ENCODE measurements around the gene CIB1.
"Not testable (repeated sequence)": the region's sequence is repeated elsewhere in the genome, so short reads cannot be mapped to it uniquely, and the experiment has no call there.

Gene CIB1

GRCh38 chr15:90233387-90234095 is at the start of gene CIB1:
Gene CIB1 (minus strand): TSS chr15:90233941. CDS start chr15:90233885, 56 bp downstream.
- peak; percentile 98 for DNase-seq

- not testable (repeated sequence) for DNase-seq
Observed at GRCh38 chr15:90281637-90282036, 47.9 kb upstream of the CIB1 start.

GRCh38 chr15:90280743-90281142 is 47.0 kb upstream of the CIB1 start:
- DNase-seq: not testable (repeated sequence)

- not testable (repeated sequence) for DNase-seq
Observed at GRCh38 chr15:90278467-90278866, 44.7 kb upstream of the CIB1 start.

DNA sequence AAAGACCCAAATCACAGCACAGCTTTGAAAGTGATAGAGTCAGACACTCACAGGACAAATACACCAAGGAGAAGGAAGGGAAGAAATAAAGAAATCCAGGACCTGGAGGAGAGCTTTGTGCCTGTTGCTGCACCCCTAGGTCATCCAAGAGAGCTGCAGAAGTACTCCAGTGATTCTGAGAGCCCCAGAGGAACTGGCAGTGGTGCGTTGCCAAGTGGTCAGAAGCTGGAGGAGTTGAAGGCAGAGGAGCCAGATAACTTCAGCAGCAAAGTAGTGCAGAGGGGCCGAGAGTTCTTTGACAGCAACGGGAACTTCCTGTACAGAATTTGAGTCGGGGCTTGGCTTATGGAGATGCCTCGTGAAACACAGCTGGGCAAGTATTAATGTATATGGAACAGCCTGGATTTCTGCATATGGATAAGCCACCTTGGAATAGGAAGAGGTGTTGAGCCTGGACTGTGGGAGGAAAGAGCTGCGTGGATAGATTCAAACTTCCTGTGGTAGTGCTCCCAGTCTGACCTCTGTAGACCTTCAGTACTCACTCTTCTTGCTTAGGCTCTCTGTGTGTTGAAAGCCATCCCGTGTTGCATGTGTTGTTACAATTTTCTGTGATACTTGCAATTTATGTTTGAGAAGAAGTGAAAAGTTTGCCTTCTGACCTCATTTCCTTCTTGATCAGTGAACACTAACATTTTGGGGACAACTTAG is 37.9 kb upstream of the CIB1 start:
- DNase-seq: no peak

GRCh38 chr15:90270502-90271150 is 36.9 kb upstream of the CIB1 start:
- DNase-seq: no peak

- no peak for DNase-seq
Observed at GRCh38 chr15:90268415-90268814, 34.7 kb upstream of the CIB1 start.

GRCh38 chr15:90266485-90266884 is 32.7 kb upstream of the CIB1 start:
- DNase-seq: peak; percentile 39

- DNase-seq: peak; percentile 56
Observed at GRCh38 chr15:90266061-90266431, 32.3 kb upstream of the CIB1 start.

- peak; percentile 94 for DNase-seq
Observed at GRCh38 chr15:90265271-90266060, 31.7 kb upstream of the CIB1 start, which contains the start of gene NGRN. Gene NGRN (plus strand): TSS chr15:90265672. CDS start chr15:90265713, 41 bp downstream.

DNA sequence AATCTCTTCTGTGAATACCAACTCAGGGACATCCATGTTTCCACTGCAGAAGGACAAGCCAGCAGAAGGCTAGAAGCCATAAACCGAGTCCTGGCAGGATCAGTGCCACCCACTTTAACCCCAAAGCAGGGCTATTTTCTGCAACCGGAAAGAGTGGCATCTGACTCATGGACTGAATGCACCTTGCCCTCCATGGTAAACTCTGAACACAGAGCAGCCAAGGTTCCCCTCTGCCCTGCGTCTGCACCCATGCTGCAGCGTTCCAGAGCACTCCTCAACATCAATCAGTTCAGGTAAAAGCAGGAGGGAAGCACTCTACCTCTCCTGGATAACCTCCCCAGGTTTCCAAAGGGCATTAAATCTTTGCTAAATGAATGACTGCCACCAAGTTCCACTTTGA is 30.9 kb upstream of the CIB1 start:
- peak; percentile 44 for DNase-seq

- no peak for DNase-seq
Observed at GRCh38 chr15:90262426-90262825, 28.7 kb upstream of the CIB1 start.

GRCh38 chr15:90261811-90262210 is 28.1 kb upstream of the CIB1 start:
- DNase-seq: no peak

DNA sequence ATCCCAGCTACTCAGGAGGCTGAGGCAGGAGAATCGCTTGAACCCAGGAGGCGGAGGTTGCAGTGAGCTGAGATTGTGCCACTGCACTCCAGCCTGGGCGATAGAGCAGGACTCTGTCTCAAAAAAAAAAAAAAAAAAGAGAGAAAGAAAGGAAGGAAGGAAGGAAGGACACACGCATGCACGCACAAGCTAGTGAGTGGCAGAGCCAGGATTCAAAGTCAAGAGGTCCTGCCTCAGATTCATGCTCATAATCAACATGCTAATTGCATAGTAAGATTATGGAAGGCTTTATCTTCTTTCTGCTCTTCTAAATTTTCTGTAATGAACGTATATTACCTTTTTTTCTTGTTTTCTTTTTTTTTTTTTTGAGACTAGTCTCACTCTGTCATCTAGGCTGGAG is 27.0 kb upstream of the CIB1 start:
- not testable (repeated sequence) for DNase-seq

- DNase-seq: no peak
Observed at GRCh38 chr15:90259524-90259923, 25.8 kb upstream of the CIB1 start.

DNA sequence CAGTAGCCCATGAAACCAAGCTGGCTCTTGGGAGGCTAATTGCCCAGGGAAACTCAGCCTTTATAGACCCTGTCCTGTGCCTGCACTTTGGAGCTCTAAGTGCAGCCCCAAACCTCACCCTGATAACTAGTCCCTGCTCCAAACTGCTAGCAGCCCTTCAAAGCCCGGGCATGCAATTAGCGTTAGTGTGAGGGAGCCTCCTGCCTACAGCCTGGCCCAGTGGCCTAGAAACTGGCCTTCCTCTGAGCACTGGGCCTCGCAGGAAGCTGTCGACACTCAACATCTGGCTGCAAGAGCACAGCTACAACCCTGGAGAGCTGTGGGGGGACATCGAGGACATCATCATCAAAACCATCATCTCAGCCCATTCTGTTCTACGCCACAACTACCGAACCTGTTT is 24.0 kb upstream of the CIB1 start:
- DNase-seq: no peak

DNA sequence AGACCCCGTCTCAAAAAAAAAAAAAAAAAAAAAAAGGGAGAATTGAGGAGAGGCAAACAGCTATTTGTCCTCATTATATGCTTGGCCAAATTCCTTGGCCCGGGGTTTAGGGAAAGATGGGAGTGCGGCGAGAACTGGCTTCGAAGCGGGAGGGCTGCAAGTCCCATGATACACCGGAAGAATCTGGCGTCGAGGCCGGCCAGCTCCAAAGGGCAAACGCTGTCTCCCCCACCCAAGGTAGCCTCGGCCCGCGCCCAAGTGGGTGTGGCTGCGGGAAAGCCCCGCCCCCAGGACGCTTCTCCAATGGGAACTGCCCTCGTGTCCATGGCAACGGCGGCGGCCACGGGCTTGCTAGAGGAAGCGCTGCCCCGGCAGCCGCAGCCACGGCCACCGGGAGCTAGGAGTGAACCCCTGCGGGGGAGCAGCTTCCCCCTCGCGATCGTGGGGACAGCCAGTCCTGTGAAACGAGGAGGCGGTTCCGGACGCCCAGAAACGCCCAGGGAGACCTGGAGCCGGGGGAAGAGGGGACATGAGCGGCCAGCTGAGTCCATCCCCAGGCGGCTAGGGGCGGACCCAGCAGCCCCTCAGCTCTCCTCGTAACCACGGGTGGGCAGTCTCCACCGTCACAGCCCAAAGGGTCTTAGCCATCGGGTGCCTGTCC is 15.6 kb upstream of the CIB1 start, which contains the start of gene TTLL13:
Gene TTLL13 (plus strand): TSS at position 354 of the 661 bp plus-strand sequence. CDS start 1,075 bp downstream, outside the sequence.
- DNase-seq: peak; percentile 78

- DNase-seq: no peak
Observed at GRCh38 chr15:90248789-90249202, 15.1 kb upstream of the CIB1 start.

DNA sequence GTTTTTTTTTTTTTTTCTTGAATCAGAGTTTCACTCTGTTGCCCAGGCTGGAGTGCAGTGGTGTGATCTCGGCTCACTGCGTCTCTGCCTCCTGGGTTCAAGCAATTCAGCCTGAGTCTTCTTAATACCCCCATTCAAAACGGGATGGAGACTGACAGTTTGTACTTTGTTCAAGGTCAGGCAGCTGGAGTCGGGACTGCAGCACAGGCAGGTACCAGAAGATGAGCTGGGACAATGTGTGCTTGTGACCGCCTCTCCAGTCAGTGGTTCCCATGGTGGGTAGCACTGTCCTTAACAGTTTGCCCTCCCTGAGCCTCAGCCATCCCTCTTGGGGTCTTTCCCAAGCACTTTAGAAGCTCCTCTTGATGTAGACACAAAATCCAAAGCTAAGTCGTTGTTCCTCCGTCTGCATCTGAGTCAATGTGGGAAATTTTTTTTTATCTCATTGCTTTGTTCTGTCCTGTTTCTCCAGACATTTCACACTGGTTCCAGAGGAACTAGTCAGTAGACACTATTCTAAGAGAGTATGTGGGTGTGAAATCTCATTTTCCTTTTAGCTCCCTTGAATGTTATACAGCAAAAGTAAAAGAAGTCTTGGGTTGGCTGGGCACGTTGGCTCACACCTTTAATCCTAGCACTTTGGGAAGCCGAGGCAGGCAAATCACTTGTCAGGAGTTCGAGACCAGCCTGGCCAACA is 10.3 kb upstream of the CIB1 start:
- no peak for DNase-seq

- DNase-seq: no peak
Observed at GRCh38 chr15:90241343-90242192, 7.8 kb upstream of the CIB1 start.

DNA sequence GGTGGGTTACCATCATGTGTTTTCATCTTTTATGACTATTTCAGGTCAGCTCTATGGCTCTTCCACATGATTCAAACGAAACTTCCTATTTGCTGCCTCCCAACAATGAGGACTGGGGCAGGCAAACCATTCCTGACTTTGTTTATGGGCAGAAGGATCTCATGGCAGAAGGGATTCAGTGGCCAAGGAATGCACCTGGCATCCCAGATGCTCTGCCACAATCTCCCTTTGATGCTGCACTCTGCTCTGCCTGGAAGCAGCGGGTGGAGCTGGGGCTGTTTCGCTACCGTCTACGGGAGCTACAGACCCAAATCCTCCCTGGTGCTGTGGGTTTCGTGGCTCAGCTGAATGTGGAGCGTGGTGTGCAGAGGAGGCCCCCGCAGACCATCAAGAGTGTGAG is 7.1 kb upstream of the CIB1 start:
- DNase-seq: no peak

Measured in activated naive CD4-positive, alpha-beta T cell treated with Interleukin-2 at 50 U/mL for 16 hours (primary cell).